Measurements from ENCODE around the gene ERVFRD-1.

ERVFRD-1 gene

DNA sequence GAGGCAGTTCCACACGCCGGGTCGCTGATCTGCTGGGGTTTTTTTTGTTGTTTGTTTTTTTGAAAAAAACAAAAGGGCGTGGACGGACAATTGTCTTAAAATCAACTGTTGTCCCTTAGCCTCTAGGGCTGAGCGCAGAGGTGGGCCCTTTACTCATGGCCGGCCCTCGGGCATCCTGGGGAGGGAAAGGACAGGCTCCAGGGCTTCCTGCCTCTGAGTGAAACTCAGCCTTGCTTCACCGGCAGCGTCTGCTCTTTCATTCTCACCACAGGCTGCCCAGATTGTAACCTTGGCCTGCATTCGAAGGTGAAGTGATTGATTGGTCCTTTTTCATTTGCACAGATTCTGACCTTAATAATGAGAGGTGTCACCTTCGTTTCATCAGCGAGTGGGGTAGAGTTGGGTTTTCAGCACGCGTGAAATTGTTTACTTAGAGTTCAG lies 17.1 kb downstream of the ERVFRD-1 start:
- ATAC-seq: peak; percentile 37
- TF ChIP-seq, protein P1, sequence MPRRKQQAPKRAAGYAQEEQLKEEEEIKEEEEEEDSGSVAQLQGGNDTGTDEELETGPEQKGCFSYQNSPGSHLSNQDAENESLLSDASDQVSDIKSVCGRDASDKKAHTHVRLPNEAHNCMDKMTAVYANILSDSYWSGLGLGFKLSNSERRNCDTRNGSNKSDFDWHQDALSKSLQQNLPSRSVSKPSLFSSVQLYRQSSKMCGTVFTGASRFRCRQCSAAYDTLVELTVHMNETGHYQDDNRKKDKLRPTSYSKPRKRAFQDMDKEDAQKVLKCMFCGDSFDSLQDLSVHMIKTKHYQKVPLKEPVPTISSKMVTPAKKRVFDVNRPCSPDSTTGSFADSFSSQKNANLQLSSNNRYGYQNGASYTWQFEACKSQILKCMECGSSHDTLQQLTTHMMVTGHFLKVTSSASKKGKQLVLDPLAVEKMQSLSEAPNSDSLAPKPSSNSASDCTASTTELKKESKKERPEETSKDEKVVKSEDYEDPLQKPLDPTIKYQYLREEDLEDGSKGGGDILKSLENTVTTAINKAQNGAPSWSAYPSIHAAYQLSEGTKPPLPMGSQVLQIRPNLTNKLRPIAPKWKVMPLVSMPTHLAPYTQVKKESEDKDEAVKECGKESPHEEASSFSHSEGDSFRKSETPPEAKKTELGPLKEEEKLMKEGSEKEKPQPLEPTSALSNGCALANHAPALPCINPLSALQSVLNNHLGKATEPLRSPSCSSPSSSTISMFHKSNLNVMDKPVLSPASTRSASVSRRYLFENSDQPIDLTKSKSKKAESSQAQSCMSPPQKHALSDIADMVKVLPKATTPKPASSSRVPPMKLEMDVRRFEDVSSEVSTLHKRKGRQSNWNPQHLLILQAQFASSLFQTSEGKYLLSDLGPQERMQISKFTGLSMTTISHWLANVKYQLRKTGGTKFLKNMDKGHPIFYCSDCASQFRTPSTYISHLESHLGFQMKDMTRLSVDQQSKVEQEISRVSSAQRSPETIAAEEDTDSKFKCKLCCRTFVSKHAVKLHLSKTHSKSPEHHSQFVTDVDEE (CRISPR knock-in tag; IDR thresholded peaks at IDR 0.05): no peak
- no peak for TF ChIP-seq OSR1 (CRISPR knock-in tag; IDR thresholded peaks at IDR 0.05)

DNA sequence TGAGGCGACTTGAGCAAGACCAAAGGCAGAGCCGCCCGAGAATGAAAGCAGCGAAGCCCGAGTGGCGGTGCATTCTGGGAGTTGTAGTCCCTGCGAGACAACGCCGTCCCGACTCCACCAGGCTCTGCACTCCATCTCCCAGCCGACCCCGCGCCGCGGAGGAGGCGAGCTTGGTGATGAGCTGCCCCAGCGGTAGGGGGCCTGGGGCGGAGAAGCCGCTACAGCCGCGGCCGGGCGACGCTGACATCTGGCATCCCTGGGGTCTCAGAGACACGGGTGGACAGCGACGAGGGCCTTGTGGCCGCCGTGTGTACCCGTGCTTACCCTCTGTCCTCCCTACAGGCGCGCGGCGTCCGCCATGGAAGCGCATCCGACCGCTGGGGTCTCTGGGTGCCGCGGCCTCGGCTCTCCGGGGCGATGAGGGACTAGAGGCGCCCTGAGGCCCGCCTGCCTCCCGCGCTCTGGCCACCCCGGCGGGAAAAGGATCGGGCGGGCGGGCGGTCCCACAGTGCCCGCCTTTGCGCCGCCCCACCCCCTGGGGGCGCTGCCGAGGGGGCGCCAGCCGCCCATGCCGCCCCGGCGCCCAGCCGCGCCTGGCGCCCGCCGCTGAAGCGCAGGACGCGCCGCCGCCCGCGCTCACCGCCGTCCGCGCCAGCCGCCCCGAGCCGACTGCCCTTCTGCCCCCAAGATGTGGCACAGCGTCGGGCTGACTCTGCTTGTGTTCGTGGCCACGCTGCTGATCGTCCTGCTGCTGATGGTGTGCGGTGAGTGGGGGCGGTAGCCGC lies 17.7 kb downstream of the ERVFRD-1 start, which contains the start of gene SMIM13:
SMIM13 (plus strand) TSS at position 209 of the 785 bp plus-strand sequence; CDS start at position 689, 480 bp downstream.
- ATAC-seq: peak; percentile 97
- TF ChIP-seq ISL1 (CRISPR knock-in tag; IDR thresholded peaks at IDR 0.05) (no peak), GLIS3 (CRISPR knock-in tag; IDR thresholded peaks at IDR 0.05) (0 out of 2 replicates have a peak, but pooled peaks have one; percentile 32), ESRRG (CRISPR knock-in tag; IDR thresholded peaks at IDR 0.05) (no peak), ZFP3 (CRISPR knock-in tag; IDR thresholded peaks at IDR 0.05) (0 out of 2 replicates have a peak, but pooled peaks have one; percentile 53), OSR1 (CRISPR knock-in tag; IDR thresholded peaks at IDR 0.05) (no peak), ZFP30 (CRISPR knock-in tag; IDR thresholded peaks at IDR 0.05) (peak; percentile 15; the same call in 1 of the 2 replicates), ZNF8 (CRISPR knock-in tag; IDR thresholded peaks at IDR 0.05) (0 out of 2 replicates have a peak, but pooled peaks have one; percentile 9), BACH2 (CRISPR knock-in tag; IDR thresholded peaks at IDR 0.05; ENCODE audit: borderline replicate concordance) (no peak), ZNF70 (CRISPR knock-in tag; IDR thresholded peaks at IDR 0.05) (no peak), ZC3H10 (CRISPR knock-in tag; IDR thresholded peaks at IDR 0.05) (no peak), CSDC2 (CRISPR knock-in tag; IDR thresholded peaks at IDR 0.05) (no peak)
- TF ChIP-seq, protein P1 (CRISPR knock-in tag; IDR thresholded peaks at IDR 0.05): peak; percentile 54; the same call in 1 of the 2 replicates
- TF ChIP-seq, protein P2, sequence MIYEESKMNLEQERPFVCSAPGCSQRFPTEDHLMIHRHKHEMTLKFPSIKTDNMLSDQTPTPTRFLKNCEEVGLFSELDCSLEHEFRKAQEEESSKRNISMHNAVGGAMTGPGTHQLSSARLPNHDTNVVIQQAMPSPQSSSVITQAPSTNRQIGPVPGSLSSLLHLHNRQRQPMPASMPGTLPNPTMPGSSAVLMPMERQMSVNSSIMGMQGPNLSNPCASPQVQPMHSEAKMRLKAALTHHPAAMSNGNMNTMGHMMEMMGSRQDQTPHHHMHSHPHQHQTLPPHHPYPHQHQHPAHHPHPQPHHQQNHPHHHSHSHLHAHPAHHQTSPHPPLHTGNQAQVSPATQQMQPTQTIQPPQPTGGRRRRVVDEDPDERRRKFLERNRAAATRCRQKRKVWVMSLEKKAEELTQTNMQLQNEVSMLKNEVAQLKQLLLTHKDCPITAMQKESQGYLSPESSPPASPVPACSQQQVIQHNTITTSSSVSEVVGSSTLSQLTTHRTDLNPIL (CRISPR knock-in tag; IDR thresholded peaks at IDR 0.05; ENCODE audit: low read depth): no peak

DNA sequence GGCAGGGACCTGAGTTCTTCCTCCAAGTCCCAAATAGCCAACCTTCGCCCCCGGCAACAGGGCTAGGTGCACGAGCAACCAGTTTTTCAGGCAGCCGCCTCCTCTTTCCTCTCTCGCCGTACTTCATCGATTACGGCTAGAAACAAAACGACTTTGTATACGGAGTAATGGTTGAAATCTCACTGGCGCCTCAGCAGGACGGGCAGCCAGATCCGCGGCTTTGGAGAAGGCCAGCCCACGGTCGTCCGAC lies 18.2 kb downstream of the ERVFRD-1 start:
- ATAC-seq: peak; percentile 33
- TF ChIP-seq, protein P3, sequence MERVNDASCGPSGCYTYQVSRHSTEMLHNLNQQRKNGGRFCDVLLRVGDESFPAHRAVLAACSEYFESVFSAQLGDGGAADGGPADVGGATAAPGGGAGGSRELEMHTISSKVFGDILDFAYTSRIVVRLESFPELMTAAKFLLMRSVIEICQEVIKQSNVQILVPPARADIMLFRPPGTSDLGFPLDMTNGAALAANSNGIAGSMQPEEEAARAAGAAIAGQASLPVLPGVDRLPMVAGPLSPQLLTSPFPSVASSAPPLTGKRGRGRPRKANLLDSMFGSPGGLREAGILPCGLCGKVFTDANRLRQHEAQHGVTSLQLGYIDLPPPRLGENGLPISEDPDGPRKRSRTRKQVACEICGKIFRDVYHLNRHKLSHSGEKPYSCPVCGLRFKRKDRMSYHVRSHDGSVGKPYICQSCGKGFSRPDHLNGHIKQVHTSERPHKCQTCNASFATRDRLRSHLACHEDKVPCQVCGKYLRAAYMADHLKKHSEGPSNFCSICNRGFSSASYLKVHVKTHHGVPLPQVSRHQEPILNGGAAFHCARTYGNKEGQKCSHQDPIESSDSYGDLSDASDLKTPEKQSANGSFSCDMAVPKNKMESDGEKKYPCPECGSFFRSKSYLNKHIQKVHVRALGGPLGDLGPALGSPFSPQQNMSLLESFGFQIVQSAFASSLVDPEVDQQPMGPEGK (CRISPR knock-in tag; IDR thresholded peaks at IDR 0.05; ENCODE audit: borderline replicate concordance): no peak
- TF ChIP-seq, protein P4, sequence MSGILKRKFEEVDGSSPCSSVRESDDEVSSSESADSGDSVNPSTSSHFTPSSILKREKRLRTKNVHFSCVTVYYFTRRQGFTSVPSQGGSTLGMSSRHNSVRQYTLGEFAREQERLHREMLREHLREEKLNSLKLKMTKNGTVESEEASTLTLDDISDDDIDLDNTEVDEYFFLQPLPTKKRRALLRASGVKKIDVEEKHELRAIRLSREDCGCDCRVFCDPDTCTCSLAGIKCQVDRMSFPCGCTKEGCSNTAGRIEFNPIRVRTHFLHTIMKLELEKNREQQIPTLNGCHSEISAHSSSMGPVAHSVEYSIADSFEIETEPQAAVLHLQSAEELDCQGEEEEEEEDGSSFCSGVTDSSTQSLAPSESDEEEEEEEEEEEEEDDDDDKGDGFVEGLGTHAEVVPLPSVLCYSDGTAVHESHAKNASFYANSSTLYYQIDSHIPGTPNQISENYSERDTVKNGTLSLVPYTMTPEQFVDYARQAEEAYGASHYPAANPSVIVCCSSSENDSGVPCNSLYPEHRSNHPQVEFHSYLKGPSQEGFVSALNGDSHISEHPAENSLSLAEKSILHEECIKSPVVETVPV (CRISPR knock-in tag; IDR thresholded peaks at IDR 0.05): no peak

DNA sequence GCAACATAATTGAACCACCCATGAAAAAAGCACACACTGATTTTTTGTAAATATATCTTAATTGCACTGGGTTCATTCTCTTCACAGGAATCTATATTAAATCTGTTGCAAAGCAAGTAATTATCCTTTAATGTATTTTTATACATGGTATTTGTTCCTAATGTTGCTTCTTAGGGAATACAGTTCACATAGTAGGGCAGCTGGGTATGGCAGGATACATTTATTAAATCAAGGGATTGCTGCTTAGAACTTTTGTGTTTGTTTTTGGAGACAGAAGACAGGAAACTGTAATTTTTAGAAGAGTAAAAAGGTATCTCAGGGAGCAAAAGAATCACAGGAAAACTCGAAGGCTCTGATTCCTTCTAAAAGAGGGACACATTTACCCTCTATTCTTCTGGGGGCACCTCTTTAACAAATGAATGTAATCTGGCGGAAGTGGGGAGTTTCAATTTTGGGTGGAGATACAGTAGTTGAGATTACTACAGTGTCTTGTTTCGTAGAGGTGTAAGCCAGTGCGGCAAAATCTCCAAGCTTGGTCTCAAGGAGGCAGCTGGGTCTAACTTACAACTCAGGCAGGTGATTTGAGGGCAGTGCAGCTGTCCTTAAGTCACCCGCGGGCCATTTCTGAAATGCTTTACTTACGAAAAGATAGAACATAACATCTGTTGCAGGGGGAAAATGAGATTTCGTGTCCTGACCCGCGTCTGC lies 18.7 kb downstream of the ERVFRD-1 start:
- ATAC-seq: peak; percentile 40
- TF ChIP-seq, protein P1 (CRISPR knock-in tag; IDR thresholded peaks at IDR 0.05): no peak
- TF ChIP-seq, protein P3 (CRISPR knock-in tag; IDR thresholded peaks at IDR 0.05; ENCODE audit: borderline replicate concordance): no peak
- no peak for TF ChIP-seq SNAI2 (CRISPR knock-in tag; IDR thresholded peaks at IDR 0.05)
- no peak for TF ChIP-seq ZNF8 (CRISPR knock-in tag; IDR thresholded peaks at IDR 0.05)
- no peak for TF ChIP-seq ISL1 (CRISPR knock-in tag; IDR thresholded peaks at IDR 0.05)
- no peak for TF ChIP-seq ZFP3 (CRISPR knock-in tag; IDR thresholded peaks at IDR 0.05)
- TF ChIP-seq OSR1 (CRISPR knock-in tag; IDR thresholded peaks at IDR 0.05): no peak
- no peak for TF ChIP-seq ZNF565 (CRISPR knock-in tag; conservative IDR thresholded peaks at IDR 0.05; ENCODE audit: low read depth)
- no peak for TF ChIP-seq BACH2 (CRISPR knock-in tag; IDR thresholded peaks at IDR 0.05; ENCODE audit: borderline replicate concordance)
- no peak for TF ChIP-seq ZNF70 (CRISPR knock-in tag; IDR thresholded peaks at IDR 0.05)

All from SK-N-SH treated with all-trans-retinoic acid at 6 μM for 48 hours (cell line).